Measurements from ENCODE around the gene CXCL14.
A peak's percentile ranks its signal among the peaks of the same experiment; 100 is the strongest.

CXCL14 gene

DNA sequence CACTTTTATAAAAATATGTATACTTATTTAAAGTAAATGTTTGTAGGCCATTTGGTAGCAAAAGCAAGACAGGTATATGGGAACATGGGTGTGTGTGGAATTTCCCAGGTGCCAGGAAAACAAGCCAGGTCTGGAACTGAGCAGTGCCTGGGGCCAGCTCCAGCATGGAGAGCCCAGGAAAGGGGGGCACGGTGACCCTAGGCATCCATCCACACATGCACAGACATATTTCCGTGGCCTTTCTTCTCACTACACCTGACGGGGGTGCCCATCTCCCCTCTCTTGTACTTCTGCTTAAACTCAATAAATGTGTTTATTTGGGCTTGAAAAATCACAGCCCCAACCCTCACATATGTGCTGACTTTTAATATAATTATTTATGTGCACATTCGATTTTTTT lies 31.2 kb upstream of the CXCL14 start:
- Histone ChIP-seq H2BK120ac (ENCODE audit: low read depth, low read length) (no peak overlapping the region), H3K18ac (ENCODE audit: low read length) (no peak overlapping the region), H3K4me2 (ENCODE audit: insufficient read depth, low read length, poor library complexity, severe bottlenecking) (no peak overlapping the region), H4K91ac (ENCODE audit: low read depth, low read length, poor library complexity) (no peak overlapping the region), H2AFZ (ENCODE audit: low read length) (no peak overlapping the region), H3K9me3 (replicated peaks in 1 of 2; ENCODE audit: control insufficient read depth in 2 of 2, insufficient read depth in 1 of 2, low read depth in 1 of 2, low read length in 2 of 2) (no peaks in the 10 kb centered on the region), H2BK15ac (ENCODE audit: low read length) (no peak overlapping the region), H2AK5ac (ENCODE audit: low read depth, low read length) (no peak overlapping the region), H3K36me3 (replicated peaks in 1 of 2; ENCODE audit: control insufficient read depth in 2 of 2, insufficient read depth in 2 of 2, low read length in 2 of 2) (no peaks in the 10 kb centered on the region), H3K14ac (ENCODE audit: low read length) (no peak overlapping the region), H3K4me1 (ENCODE audit: control insufficient read depth in 2 of 2, insufficient read depth in 1 of 2, low read depth in 1 of 2, low read length in 2 of 2) (peaks cover 0 to 2% of the 10 kb centered on the region in 2 donors), H4K8ac (ENCODE audit: low read depth, low read length) (no peak overlapping the region), H3K27me3 (ENCODE audit: control insufficient read depth in 3 of 3, insufficient read depth in 3 of 3, low read depth in 1 of 3, low read length in 3 of 3) (no peaks in the 10 kb centered on the region), H2BK12ac (ENCODE audit: low read length) (no peak overlapping the region), H3K23ac (ENCODE audit: low read depth, low read length, poor library complexity) (no peak overlapping the region), H2BK5ac (ENCODE audit: low read length) (no peak overlapping the region), H3K4me3 (ENCODE audit: low read length in 2 of 2) (no peak overlapping the region), H3K4ac (ENCODE audit: low read length) (no peak overlapping the region), H3K9ac (ENCODE audit: low read depth, low read length, poor library complexity) (no peak overlapping the region), H3K27ac (replicated peaks; ENCODE audit: low read length) (no peak overlapping the region), H3K79me1 (ENCODE audit: low read depth, low read length) (no peaks in the 10 kb centered on the region)
- DNase-seq (ENCODE audit: low spot score): no peak
- no CpG with 5 or more reads among the region's 4 CpGs for WGBS, 2 donors (ENCODE audit: extremely low coverage in 2 of 2, insufficient read length in 2 of 2, insufficient replicate concordance in 1 of 2)

GRCh38 chr5:135608761-135609443 lies 30.1 kb upstream of the CXCL14 start:
- WGBS, 2 donors (ENCODE audit: extremely low coverage in 2 of 2, insufficient read length in 2 of 2, insufficient replicate concordance in 1 of 2): no CpG with 5 or more reads among the region's 4 CpGs
- H2BK15ac ChIP-seq (ENCODE audit: low read length): no peak overlapping the region
- H3K9me3 ChIP-seq (replicated peaks in 1 of 2; ENCODE audit: control insufficient read depth in 2 of 2, insufficient read depth in 1 of 2, low read depth in 1 of 2, low read length in 2 of 2): no peaks in the 10 kb centered on the region
- peaks cover 0 to 2% of the 10 kb centered on the region in 2 donors for H3K4me1 ChIP-seq (ENCODE audit: control insufficient read depth in 2 of 2, insufficient read depth in 1 of 2, low read depth in 1 of 2, low read length in 2 of 2)
- no peak for DNase-seq (ENCODE audit: low spot score)
- H3K4me3 ChIP-seq (ENCODE audit: low read length in 2 of 2): no peak overlapping the region
- no peak overlapping the region for H4K8ac ChIP-seq (ENCODE audit: low read depth, low read length)
- no peak overlapping the region for H3K9ac ChIP-seq (ENCODE audit: low read depth, low read length, poor library complexity)
- no peak overlapping the region for H2BK5ac ChIP-seq (ENCODE audit: low read length)
- no peak overlapping the region for H4K91ac ChIP-seq (ENCODE audit: low read depth, low read length, poor library complexity)
- no peak overlapping the region for H3K27ac ChIP-seq (replicated peaks; ENCODE audit: low read length)
- H3K23ac ChIP-seq (ENCODE audit: low read depth, low read length, poor library complexity): no peak overlapping the region
- H3K14ac ChIP-seq (ENCODE audit: low read length): no peak overlapping the region
- H2BK12ac ChIP-seq (ENCODE audit: low read length): no peak overlapping the region
- H3K79me1 ChIP-seq (ENCODE audit: low read depth, low read length): no peaks in the 10 kb centered on the region
- H3K4ac ChIP-seq (ENCODE audit: low read length): no peak overlapping the region
- H3K18ac ChIP-seq (ENCODE audit: low read length): no peak overlapping the region
- H3K4me2 ChIP-seq (ENCODE audit: insufficient read depth, low read length, poor library complexity, severe bottlenecking): no peak overlapping the region
- H3K27me3 ChIP-seq (ENCODE audit: control insufficient read depth in 3 of 3, insufficient read depth in 3 of 3, low read depth in 1 of 3, low read length in 3 of 3): no peaks in the 10 kb centered on the region
- no peak overlapping the region for H2BK120ac ChIP-seq (ENCODE audit: low read depth, low read length)
- no peak overlapping the region for H2AFZ ChIP-seq (ENCODE audit: low read length)
- H2AK5ac ChIP-seq (ENCODE audit: low read depth, low read length): peak overlapping the region; percentile 23
- H3K36me3 ChIP-seq (replicated peaks in 1 of 2; ENCODE audit: control insufficient read depth in 2 of 2, insufficient read depth in 2 of 2, low read length in 2 of 2): no peaks in the 10 kb centered on the region

GRCh38 chr5:135608361-135608760 lies 29.6 kb upstream of the CXCL14 start:
- DNase-seq (ENCODE audit: low spot score): no peak
- Histone ChIP-seq H4K91ac (ENCODE audit: low read depth, low read length, poor library complexity) (no peak overlapping the region), H3K4ac (ENCODE audit: low read length) (no peak overlapping the region), H3K4me1 (ENCODE audit: control insufficient read depth in 2 of 2, insufficient read depth in 1 of 2, low read depth in 1 of 2, low read length in 2 of 2) (peaks cover 0 to 6% of the 10 kb centered on the region in 2 donors), H2BK15ac (ENCODE audit: low read length) (no peak overlapping the region), H3K4me3 (ENCODE audit: low read length in 2 of 2) (no peak overlapping the region), H3K9me3 (replicated peaks in 1 of 2; ENCODE audit: control insufficient read depth in 2 of 2, insufficient read depth in 1 of 2, low read depth in 1 of 2, low read length in 2 of 2) (no peaks in the 10 kb centered on the region), H3K4me2 (ENCODE audit: insufficient read depth, low read length, poor library complexity, severe bottlenecking) (no peak overlapping the region), H4K8ac (ENCODE audit: low read depth, low read length) (no peak overlapping the region), H3K14ac (ENCODE audit: low read length) (no peak overlapping the region), H2BK5ac (ENCODE audit: low read length) (no peak overlapping the region), H2AK5ac (ENCODE audit: low read depth, low read length) (peak overlapping the region; percentile 23), H3K27ac (replicated peaks; ENCODE audit: low read length) (no peak overlapping the region), H3K9ac (ENCODE audit: low read depth, low read length, poor library complexity) (no peak overlapping the region), H3K36me3 (replicated peaks in 1 of 2; ENCODE audit: control insufficient read depth in 2 of 2, insufficient read depth in 2 of 2, low read length in 2 of 2) (no peaks in the 10 kb centered on the region), H3K23ac (ENCODE audit: low read depth, low read length, poor library complexity) (no peak overlapping the region), H3K79me1 (ENCODE audit: low read depth, low read length) (no peaks in the 10 kb centered on the region), H3K27me3 (ENCODE audit: control insufficient read depth in 3 of 3, insufficient read depth in 3 of 3, low read depth in 1 of 3, low read length in 3 of 3) (no peaks in the 10 kb centered on the region), H2AFZ (ENCODE audit: low read length) (no peak overlapping the region), H3K18ac (ENCODE audit: low read length) (peak overlapping the region; percentile 15), H2BK12ac (ENCODE audit: low read length) (no peak overlapping the region), H2BK120ac (ENCODE audit: low read depth, low read length) (no peak overlapping the region)
- WGBS, 2 donors (ENCODE audit: extremely low coverage in 2 of 2, insufficient read length in 2 of 2, insufficient replicate concordance in 1 of 2): no CpG with 5 or more reads among the region's 4 CpGs

- H3K14ac ChIP-seq (ENCODE audit: low read length): no peak overlapping the region
- H3K4ac ChIP-seq (ENCODE audit: low read length): no peak overlapping the region
- H3K27ac ChIP-seq (replicated peaks; ENCODE audit: low read length): no peak overlapping the region
Observed at GRCh38 chr5:135606431-135606830, 27.6 kb upstream of the CXCL14 start.

More at GRCh38 chr5:135606431-135606830, 27.6 kb upstream of the CXCL14 start:
- Histone ChIP-seq H2BK15ac (ENCODE audit: low read length) (no peak overlapping the region), H3K4me3 (ENCODE audit: low read length in 2 of 2) (no peak overlapping the region), H3K27me3 (ENCODE audit: control insufficient read depth in 3 of 3, insufficient read depth in 3 of 3, low read depth in 1 of 3, low read length in 3 of 3) (no peaks in the 10 kb centered on the region), H2BK12ac (ENCODE audit: low read length) (no peak overlapping the region), H3K4me2 (ENCODE audit: insufficient read depth, low read length, poor library complexity, severe bottlenecking) (no peak overlapping the region), H3K79me1 (ENCODE audit: low read depth, low read length) (no peaks in the 10 kb centered on the region), H3K9me3 (replicated peaks in 1 of 2; ENCODE audit: control insufficient read depth in 2 of 2, insufficient read depth in 1 of 2, low read depth in 1 of 2, low read length in 2 of 2) (no peaks in the 10 kb centered on the region), H2BK120ac (ENCODE audit: low read depth, low read length) (no peak overlapping the region), H4K91ac (ENCODE audit: low read depth, low read length, poor library complexity) (no peak overlapping the region), H3K4me1 (ENCODE audit: control insufficient read depth in 2 of 2, insufficient read depth in 1 of 2, low read depth in 1 of 2, low read length in 2 of 2) (peaks cover 0 to 12% of the 10 kb centered on the region in 2 donors), H3K18ac (ENCODE audit: low read length) (no peak overlapping the region), H2BK5ac (ENCODE audit: low read length) (no peak overlapping the region), H3K36me3 (replicated peaks in 1 of 2; ENCODE audit: control insufficient read depth in 2 of 2, insufficient read depth in 2 of 2, low read length in 2 of 2) (no peaks in the 10 kb centered on the region), H2AFZ (ENCODE audit: low read length) (no peak overlapping the region), H3K23ac (ENCODE audit: low read depth, low read length, poor library complexity) (no peak overlapping the region), H2AK5ac (ENCODE audit: low read depth, low read length) (no peak overlapping the region), H4K8ac (ENCODE audit: low read depth, low read length) (no peak overlapping the region), H3K9ac (ENCODE audit: low read depth, low read length, poor library complexity) (no peak overlapping the region)
- no CpG with 5 or more reads among the region's 2 CpGs for WGBS, 2 donors (ENCODE audit: extremely low coverage in 2 of 2, insufficient read length in 2 of 2, insufficient replicate concordance in 1 of 2)
- no peak for DNase-seq (ENCODE audit: low spot score)

Data from neuronal stem cell (in vitro differentiated cells).